Loucy (cell line): ENCODE data around the gene IMPACT.

Experiments used
- H2AFZ ChIP-seq: fragments of 200-600 bp; sonication (generic); 2 replicates; pipeline ENCODE4 v1.6.0; 2016; ENCODE audit warnings: antibody characterized with exemption, mild to moderate bottlenecking, low read length, moderate library complexity
- H3F3A ChIP-seq: fragments of 200-600 bp; 2 replicates; pipeline ENCODE4 v1.6.0; 2016; ENCODE audit warnings: antibody characterized with exemption, low read depth, mild to moderate bottlenecking
- H3K27me3 ChIP-seq: fragments of 200-600 bp; sonication (generic); 2 replicates; pipeline ENCODE4 v1.6.1; 2014; ENCODE audit warnings: low read length, mild to moderate bottlenecking; ENCODE audit not compliant: insufficient read depth, poor library complexity, severe bottlenecking
- H3K36me3 ChIP-seq: fragments of 200-600 bp; sonication (generic); 2 replicates; pipeline ENCODE4 v1.6.1; 2016; ENCODE audit warnings: low read length; ENCODE audit not compliant: insufficient read depth
- H3K4me1 ChIP-seq: fragments of 200-600 bp; sonication (generic); 2 replicates; pipeline ENCODE4 v1.5.1; 2014; ENCODE audit warnings: low read length, mild to moderate bottlenecking; ENCODE audit not compliant: insufficient read depth, poor library complexity, severe bottlenecking
- H3K4me2 ChIP-seq: fragments of 200-600 bp; sonication (generic); 2 replicates; pipeline ENCODE4 v1.6.0; 2014; ENCODE audit warnings: antibody characterized with exemption, low read length, low read depth, mild to moderate bottlenecking; ENCODE audit not compliant: poor library complexity, severe bottlenecking
- H3K4me3 ChIP-seq: fragments of 200-600 bp; sonication (generic); 2 replicates; pipeline ENCODE4 v1.5.1; 2014; ENCODE audit warnings: low read length, mild to moderate bottlenecking, mixed read lengths; ENCODE audit not compliant: poor library complexity, severe bottlenecking
- H3K79me2 ChIP-seq: fragments of 200-600 bp; sonication (generic); 2 replicates; pipeline ENCODE4 v1.6.1; 2014; ENCODE audit warnings: low read length; ENCODE audit not compliant: insufficient read depth
- H3K9ac ChIP-seq: fragments of 200-600 bp; sonication (generic); 2 replicates; pipeline ENCODE4 v1.6.0; 2014; ENCODE audit warnings: mild to moderate bottlenecking, low read depth, low read length, moderate library complexity; ENCODE audit not compliant: poor library complexity, severe bottlenecking
- H3K9me2 ChIP-seq: fragments of 200-600 bp; sonication (generic); replicated peaks from 2 replicates; pipeline ENCODE4 v1.6.1; 2016; ENCODE audit warnings: low read depth, low read length, mixed read lengths
- H3K9me3 ChIP-seq: fragments of 200-600 bp; sonication (generic); 2 replicates; pipeline ENCODE4 v1.6.1; 2014; ENCODE audit warnings: mild to moderate bottlenecking, antibody characterized with exemption, low read length, low read depth; ENCODE audit not compliant: insufficient read depth
- H4K20me1 ChIP-seq: fragments of 200-600 bp; sonication (generic); 2 replicates; pipeline ENCODE4 v1.6.0; 2014; ENCODE audit warnings: antibody characterized with exemption, low read length, mild to moderate bottlenecking; ENCODE audit not compliant: insufficient read depth, poor library complexity, severe bottlenecking
- EZH2phosphoT487 ChIP-seq: fragments of 200-600 bp; IDR thresholded peaks from 2 replicates; pipeline ENCODE4 v1.6.1; 2018; ENCODE audit warnings: antibody characterized with exemption, mild to moderate bottlenecking, moderate library complexity, borderline replicate concordance
- TF ChIP-seq, protein P1 (sequence below): fragments of 200-600 bp; sonication (generic); conservative IDR thresholded peaks from 2 replicates; pipeline ENCODE4 v1.5.1; 2014; ENCODE audit warnings: mild to moderate bottlenecking, antibody characterized with exemption, low read length

Gene IMPACT

DNA sequence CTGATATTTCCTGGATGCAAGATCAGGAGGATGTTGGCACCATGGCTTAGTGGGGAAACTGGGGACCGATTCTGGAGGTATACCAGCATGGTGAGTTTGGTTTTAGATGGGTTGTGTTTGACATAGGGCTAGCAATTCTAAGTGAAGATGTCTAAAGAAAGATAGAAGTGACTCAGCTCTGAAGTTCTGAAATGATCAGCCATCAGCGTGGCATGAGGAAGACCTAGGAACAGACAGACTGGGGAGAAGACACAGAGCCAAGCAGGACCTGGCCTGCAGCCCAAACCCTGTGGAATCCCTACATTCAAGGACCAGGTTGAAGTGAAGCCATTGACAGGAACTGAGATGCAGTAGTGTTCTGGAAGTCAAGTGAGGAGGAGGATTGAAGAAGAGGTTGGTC lies 73.7 kb downstream of the IMPACT start:
- Histone ChIP-seq H3K9ac (no peak overlapping the region), H3K27me3 (no peaks in the 10 kb centered on the region), H4K20me1 (no peaks in the 10 kb centered on the region), H3K4me2 (no peak overlapping the region), H3K36me3 (no peaks in the 10 kb centered on the region), H3K9me2 (no peaks in the 10 kb centered on the region), H2AFZ (no peak overlapping the region), H3K79me2 (no peaks in the 10 kb centered on the region), H3K4me1 (no peaks in the 10 kb centered on the region), H3K4me3 (no peak overlapping the region), H3F3A (no peaks in the 10 kb centered on the region), H3K9me3 (no peaks in the 10 kb centered on the region)
- no peak for TF ChIP-seq EZH2phosphoT487
- TF ChIP-seq, protein P1, sequence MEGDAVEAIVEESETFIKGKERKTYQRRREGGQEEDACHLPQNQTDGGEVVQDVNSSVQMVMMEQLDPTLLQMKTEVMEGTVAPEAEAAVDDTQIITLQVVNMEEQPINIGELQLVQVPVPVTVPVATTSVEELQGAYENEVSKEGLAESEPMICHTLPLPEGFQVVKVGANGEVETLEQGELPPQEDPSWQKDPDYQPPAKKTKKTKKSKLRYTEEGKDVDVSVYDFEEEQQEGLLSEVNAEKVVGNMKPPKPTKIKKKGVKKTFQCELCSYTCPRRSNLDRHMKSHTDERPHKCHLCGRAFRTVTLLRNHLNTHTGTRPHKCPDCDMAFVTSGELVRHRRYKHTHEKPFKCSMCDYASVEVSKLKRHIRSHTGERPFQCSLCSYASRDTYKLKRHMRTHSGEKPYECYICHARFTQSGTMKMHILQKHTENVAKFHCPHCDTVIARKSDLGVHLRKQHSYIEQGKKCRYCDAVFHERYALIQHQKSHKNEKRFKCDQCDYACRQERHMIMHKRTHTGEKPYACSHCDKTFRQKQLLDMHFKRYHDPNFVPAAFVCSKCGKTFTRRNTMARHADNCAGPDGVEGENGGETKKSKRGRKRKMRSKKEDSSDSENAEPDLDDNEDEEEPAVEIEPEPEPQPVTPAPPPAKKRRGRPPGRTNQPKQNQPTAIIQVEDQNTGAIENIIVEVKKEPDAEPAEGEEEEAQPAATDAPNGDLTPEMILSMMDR, result no peak

DNA sequence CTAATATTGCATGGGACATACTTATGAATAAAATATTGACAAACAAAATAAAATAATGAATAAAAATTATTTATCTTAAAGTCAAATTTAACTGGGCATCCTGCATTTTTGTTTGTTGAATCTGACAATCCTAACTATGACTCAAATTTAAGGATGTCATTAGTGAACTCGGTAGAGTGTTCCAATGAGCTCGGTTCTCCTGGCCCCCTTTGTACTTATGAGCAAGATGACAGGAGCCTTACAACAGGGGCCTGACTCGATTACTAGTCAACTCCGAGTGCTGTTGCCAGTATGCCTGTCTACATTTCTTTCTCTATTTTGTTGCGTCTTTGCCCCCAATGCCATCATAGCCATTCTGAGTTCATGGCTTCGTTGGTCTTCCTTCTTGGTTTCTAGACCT lies 74.3 kb downstream of the IMPACT start:
- Histone ChIP-seq H3F3A (no peaks in the 10 kb centered on the region), H3K4me3 (no peak overlapping the region), H2AFZ (no peak overlapping the region), H3K9me3 (no peaks in the 10 kb centered on the region), H3K36me3 (no peaks in the 10 kb centered on the region), H3K4me1 (no peaks in the 10 kb centered on the region), H3K9me2 (no peaks in the 10 kb centered on the region), H3K79me2 (no peaks in the 10 kb centered on the region), H3K9ac (no peak overlapping the region), H4K20me1 (no peaks in the 10 kb centered on the region), H3K27me3 (no peaks in the 10 kb centered on the region), H3K4me2 (no peak overlapping the region)
- TF ChIP-seq, protein P1, result no peak

DNA sequence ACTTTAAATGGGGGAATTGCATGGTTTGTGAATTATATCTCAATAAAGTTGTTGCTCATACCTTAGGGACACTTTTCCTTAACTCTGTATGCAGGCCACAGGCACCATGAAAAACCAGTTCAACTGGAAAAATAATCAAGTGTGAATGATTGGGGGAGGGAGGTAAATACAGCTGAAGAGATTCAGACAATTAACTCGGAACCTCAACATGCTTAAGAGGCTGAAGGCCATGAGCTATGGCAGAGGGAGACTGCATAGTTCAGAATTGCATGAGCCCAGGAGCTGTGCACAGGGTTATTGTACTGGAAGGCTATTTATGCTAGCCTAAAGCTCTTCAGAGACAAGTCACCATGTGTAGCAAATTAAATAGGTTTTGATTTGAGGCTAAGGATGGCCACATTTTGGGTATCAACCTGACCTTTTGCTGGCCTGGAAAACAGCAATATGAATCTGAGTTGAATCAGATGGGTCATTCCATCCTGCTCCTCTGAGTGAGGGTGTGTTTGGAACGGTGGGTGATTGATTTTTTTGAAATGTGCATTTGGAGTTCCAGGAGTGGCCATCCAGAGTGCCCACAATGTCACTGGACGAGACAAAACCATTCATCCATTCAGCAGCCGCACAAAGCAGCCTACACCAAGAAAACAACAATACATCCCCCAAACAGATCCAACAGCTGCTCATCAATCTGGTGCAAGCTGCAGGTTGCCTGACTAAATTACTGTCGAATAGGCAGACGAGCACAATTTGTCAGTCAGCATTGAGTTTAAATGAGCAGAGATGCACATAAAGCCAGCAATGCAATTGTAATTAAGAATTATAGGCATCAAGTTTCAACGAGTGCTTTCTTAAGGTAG lies 76.4 kb downstream of the IMPACT start:
- no peaks in the 10 kb centered on the region for H3K36me3 ChIP-seq
- no peaks in the 10 kb centered on the region for H3K79me2 ChIP-seq
- no peaks in the 10 kb centered on the region for H3K4me1 ChIP-seq
- no peak overlapping the region for H3K4me3 ChIP-seq
- no peak overlapping the region for H3K9ac ChIP-seq
- no peaks in the 10 kb centered on the region for H3K9me2 ChIP-seq
- no peaks in the 10 kb centered on the region for H3K9me3 ChIP-seq
- no peak overlapping the region for H2AFZ ChIP-seq
- H3F3A ChIP-seq, result no peaks in the 10 kb centered on the region
- no peak for TF ChIP-seq EZH2phosphoT487
- TF ChIP-seq, protein P1, result no peak
- H3K4me2 ChIP-seq, result no peak overlapping the region
- H4K20me1 ChIP-seq, result no peaks in the 10 kb centered on the region
- H3K27me3 ChIP-seq, result no peaks in the 10 kb centered on the region
